D721Med (cell line): Measurements from ENCODE around the gene ZNF512.
"Not testable (repeated sequence)": the region's sequence is repeated elsewhere in the genome, so short reads cannot be mapped to it uniquely, and the experiment has no call there.

Experiments
- DNase-seq: peaks from one replicate; pipeline ENCODE4 v3.0.0; 2011; ENCODE audit warnings: low spot score; ENCODE audit not compliant: insufficient read length
- FAIRE-seq: peaks from 2 replicates; lab custom pipeline; 2011; peaks lifted over from hg19 to GRCh38; lab: Jason Lieb, UNC
- TF ChIP-seq, protein P1 (sequence below): IDR thresholded peaks from 2 replicates; pipeline ENCODE4 v1.5.1; 2012; ENCODE audit warnings: mild to moderate bottlenecking, control low read depth; ENCODE audit not compliant: insufficient read depth; ENCODE audit errors: missing control alignments

ZNF512 gene, protein sequence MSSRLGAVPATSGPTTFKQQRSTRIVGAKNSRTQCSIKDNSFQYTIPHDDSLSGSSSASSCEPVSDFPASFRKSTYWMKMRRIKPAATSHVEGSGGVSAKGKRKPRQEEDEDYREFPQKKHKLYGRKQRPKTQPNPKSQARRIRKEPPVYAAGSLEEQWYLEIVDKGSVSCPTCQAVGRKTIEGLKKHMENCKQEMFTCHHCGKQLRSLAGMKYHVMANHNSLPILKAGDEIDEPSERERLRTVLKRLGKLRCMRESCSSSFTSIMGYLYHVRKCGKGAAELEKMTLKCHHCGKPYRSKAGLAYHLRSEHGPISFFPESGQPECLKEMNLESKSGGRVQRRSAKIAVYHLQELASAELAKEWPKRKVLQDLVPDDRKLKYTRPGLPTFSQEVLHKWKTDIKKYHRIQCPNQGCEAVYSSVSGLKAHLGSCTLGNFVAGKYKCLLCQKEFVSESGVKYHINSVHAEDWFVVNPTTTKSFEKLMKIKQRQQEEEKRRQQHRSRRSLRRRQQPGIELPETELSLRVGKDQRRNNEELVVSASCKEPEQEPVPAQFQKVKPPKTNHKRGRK

DNA sequence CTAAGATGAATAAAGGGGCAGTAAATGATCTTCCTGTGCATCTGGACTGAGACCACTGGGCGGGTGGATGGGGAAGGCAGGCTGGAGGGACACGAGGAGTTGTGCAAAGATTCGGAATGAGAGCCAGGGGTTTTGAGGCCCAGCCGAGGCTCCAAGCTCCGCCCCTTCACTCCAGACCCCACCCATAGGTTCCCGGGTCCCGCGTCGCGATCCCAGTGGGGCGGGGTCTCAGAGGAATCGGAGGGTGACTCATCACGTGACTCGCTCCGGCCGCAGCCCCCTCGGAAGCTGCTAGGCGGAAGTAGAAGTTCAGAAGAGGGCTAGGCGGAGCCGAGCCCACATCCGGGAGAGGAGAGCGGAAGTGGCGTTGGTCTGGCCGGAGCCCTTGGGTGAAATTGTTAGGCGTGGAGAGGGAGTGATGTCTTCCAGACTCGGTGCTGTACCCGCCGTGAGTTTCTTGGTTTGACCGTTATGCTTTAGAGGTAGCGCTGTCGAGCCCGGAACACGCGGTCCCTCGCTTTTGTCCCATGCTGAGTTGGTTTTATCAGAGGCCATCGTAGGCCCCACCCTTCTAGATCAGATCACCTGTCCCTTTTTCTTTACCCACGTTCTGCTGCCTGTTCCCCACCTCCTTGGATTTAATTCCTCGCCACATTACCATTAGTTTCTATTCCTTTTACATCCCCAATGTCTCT, at the start of gene ZNF512:
Gene ZNF512, plus strand, starts transcription at position 348 of the 695 bp plus-strand sequence. Its CDS starts 71 bp downstream, at position 419.
- TF ChIP-seq, protein P1, sequence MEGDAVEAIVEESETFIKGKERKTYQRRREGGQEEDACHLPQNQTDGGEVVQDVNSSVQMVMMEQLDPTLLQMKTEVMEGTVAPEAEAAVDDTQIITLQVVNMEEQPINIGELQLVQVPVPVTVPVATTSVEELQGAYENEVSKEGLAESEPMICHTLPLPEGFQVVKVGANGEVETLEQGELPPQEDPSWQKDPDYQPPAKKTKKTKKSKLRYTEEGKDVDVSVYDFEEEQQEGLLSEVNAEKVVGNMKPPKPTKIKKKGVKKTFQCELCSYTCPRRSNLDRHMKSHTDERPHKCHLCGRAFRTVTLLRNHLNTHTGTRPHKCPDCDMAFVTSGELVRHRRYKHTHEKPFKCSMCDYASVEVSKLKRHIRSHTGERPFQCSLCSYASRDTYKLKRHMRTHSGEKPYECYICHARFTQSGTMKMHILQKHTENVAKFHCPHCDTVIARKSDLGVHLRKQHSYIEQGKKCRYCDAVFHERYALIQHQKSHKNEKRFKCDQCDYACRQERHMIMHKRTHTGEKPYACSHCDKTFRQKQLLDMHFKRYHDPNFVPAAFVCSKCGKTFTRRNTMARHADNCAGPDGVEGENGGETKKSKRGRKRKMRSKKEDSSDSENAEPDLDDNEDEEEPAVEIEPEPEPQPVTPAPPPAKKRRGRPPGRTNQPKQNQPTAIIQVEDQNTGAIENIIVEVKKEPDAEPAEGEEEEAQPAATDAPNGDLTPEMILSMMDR = no peak
- FAIRE-seq (no peak), DNase-seq (peak; percentile 53)

DNA sequence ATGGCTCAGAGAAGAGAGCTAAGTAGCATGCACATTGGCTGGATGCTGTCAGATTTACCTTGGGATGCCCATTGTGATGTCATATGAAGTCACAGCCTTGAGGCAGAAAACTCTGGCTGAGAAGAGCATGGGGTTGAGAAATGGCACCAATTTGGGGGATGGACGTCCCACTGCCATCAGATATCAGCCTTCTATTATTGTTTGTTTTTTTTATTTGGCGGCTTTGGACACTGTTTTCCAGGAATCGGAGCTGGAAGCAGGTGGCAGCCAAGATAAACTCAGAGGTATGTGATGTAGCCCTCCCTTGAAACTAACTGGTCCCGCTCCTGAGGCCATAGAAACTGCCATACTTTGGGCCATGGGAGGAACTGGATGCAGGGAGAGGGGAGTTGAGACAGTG, 45.6 kb upstream of the ZNF512 start:
- FAIRE-seq = no peak
- TF ChIP-seq, protein P1 = no peak

DNA sequence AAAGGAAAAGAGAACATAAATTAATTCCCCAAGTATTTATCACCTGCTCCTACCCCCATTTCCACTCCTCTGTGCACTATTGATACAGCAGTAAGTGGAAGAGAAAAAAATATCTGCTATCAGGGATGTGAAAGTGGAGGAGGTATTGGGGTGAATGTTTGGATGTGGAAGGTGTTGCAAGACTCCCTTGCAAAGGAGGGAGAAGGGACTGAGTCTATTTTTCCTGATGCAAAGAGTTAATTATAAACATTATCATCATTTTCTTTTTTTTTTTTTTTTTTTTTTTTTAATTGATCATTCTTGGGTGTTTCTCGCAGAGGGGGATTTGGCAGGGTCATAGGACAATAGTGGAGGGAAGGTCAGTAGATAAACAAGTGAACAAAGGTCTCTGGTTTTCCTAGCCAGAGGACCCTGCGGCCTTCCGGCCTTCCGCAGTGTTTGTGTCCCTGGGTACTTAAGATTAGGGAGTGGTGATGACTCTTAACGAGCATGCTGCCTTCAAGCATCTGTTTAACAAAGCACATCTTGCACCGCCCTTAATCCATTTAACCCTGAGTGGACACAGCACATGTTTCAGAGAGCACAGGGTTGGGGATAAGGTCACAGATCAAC, 43.9 kb upstream of the ZNF512 start:
- DNase-seq, FAIRE-seq: not testable (repeated sequence)

More for the DNA sequence above, 45.6 kb upstream of the ZNF512 start:
- DNase-seq = no peak

DNA sequence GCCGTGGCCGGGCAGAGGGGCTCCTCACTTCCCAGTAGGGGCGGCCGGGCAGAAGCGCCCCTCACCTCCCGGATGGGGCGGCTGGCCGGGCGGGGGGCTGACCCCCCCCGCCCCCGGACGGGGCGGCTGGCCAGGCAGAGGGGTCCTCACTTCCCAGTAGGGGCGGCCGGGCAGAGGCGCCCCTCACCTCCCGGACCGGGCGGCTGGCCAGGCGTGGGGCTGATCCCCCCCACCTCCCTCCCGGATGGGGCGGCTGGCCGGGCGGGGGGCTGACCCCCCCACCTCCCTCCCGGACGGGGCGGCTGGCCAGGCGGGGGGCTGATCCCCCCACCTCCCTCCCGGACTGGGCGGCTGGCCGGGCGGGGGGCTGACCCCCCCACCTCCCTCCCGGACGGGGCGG, 43.2 kb upstream of the ZNF512 start:
- not testable (repeated sequence) for DNase-seq, FAIRE-seq

DNA sequence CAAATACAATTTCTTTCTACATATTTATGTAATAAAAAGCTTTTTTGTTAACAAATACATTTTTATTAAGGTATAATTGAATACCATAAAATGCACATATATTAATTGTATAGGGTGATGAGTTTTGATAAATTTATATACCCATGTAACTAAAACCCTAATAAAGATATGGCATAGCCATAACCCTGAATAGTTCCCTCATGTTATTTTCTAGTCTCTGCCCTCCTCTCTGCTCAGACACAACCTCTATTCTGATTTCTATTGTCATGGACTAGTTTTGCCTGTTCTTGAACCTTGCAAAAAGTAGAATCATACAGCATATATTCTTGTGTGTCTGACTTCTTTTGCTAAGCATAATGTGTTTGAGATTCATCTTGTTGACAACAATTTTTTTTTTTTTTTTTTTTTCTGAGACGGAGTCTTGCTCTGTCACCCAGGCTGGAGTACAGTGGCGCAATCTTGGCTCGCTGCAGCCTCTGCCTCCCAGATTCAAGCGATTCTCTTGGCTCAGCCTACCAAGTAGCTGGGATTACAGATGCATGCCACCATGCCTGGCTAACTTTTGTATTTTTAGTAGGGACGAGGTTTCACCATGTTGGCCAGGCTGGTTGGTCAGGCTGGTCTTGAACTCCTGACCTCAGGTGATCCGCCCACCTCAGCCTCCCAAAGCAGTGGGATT, 38.6 kb upstream of the ZNF512 start:
- no peak for FAIRE-seq
- TF ChIP-seq, protein P1 = no peak

DNA sequence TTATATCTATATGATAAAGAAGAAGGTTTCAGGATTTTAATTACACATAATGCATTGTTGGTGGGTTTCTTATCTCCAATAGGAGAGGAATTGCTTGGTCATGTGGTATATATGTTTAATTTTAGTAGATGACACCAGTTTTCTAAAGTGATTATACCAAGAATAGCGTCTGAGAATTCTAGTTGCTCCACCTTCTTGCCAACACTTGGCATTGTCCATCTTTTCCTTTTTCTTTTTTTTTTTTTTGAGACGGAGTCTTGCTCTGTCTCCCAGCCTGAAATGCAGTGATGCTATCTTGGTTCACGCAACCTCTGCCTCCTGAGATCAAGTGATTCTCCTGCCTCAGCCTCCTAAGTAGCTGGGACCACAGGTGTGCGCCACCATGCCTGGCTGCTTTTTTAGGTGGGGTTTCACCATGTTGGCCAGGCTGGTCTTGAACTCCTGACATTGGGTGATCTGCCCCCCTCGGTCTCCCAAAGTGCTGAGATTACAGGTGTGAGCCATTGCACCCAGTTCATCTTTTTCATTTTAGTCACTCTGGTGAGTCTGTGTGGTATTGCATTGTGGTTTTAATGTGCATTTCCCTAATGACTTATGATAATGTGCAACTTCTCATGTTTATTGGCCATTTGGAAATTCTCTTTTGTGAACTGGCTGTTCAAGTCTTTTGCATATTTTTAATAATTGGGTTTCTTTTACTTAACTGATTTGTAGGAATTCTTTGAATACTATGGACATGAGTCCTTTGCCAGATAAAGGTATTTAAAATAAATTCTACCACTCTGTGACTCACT, 37.3 kb upstream of the ZNF512 start:
- TF ChIP-seq, protein P1 = no peak
- no peak for DNase-seq

More for the DNA sequence above, 38.6 kb upstream of the ZNF512 start:
- no peak for DNase-seq

DNA sequence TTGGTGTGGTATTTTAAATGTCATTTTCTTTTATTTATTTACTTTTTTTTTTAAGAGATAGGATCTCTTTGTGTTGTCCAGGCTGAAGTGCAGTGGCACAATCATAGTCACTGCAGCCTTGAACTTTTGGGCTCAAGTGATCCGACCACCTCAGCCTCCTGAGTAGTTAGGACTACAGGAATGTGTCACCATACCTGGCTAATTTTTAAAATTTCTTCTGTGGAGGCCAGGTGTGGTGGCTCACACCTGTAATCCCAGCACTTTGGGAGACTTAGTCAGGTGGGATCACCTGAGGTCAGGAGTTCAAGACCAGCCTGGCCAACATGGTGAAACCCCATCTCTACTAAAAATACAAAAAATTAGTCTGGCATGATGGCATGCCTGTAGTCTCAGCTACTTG, 33.5 kb upstream of the ZNF512 start:
- TF ChIP-seq, protein P1 = no peak
- no peak for FAIRE-seq
- DNase-seq = no peak

More for the DNA sequence above, 37.3 kb upstream of the ZNF512 start:
- FAIRE-seq = no peak
